Esophagus squamous epithelium (tissue), 5 donors: ENCODE results near the gene FBXW4. TPM values are rescaled to one million over a fixed set of nuclear protein-coding genes. Genes with fewer than 3 reads are reported as not detected.

Source experiments
- DNase-seq: peaks from one replicate; lab custom pipeline; 2025; lab: John Stamatoyannopoulos, UW
- H3K27ac ChIP-seq, 4 donors: fragments of 200-600 bp; sonication (generic); one replicate each; pipeline ENCODE4 v1.5.1; 2016 to 2019; ENCODE audit warnings: mild to moderate bottlenecking in 1 of 4
- H3K27me3 ChIP-seq, 4 donors: fragments of 200-600 bp; sonication (generic); 1 replicate in 3 of 4; 2 replicates in 1 of 4; pipeline versions ENCODE4 v1.5.1 to v1.6.0; 2017 to 2021; ENCODE audit warnings: antibody characterized with exemption in 1 of 4
- H3K36me3 ChIP-seq, 3 donors: fragments of 200-600 bp; sonication (generic); one replicate each; pipeline ENCODE4 v1.5.1; 2016 to 2019
- H3K4me1 ChIP-seq, 3 donors: fragments of 200-600 bp; sonication (generic); one replicate each; pipeline ENCODE4 v1.5.1; 2017 to 2019
- H3K4me3 ChIP-seq, 4 donors: fragments of 200-600 bp; sonication (generic); 1 replicate in 3 of 4; 2 replicates in 1 of 4; pipeline ENCODE4 v1.5.1; 2016 to 2019; ENCODE audit warnings: mild to moderate bottlenecking in 2 of 4, moderate library complexity in 1 of 4
- H3K9me3 ChIP-seq, 3 donors: fragments of 200-600 bp; sonication (generic); one replicate each; pipeline ENCODE4 v1.5.1; 2016 to 2019
- POLR2A ChIP-seq, 4 donors: fragments of 450-650 bp; IDR thresholded peaks; one replicate each; pipeline ENCODE4 v1.6.1; 2017; ENCODE audit warnings: antibody characterized with exemption in 4 of 4, mild to moderate bottlenecking in 4 of 4, moderate library complexity in 3 of 4
- WGBS, 2 donors: methylation state at CpG; one replicate each; pipeline ENCODE4 v1.1.5; 2018; 5-methylcytosine and 5-hydroxymethylcytosine counted together
- intact Hi-C: fragments of 100-400 bp; cut with DNase I; formaldehyde crosslinking; loops from one replicate; pipeline ENCODE4 v1.15.0; 2022
- total RNA-seq, 4 donors: library from RNA; depleted of rRNA; stranded (reverse); fragments of >200 nt; gene quantifications; one replicate each; pipeline ENCODE4 v1.1.0, GENCODE V29; 2016
- TF ChIP-seq, protein P1 (sequence below), 6 experiments: fragments of 450-650 bp in 4 of 6; fragments of 200-600 bp in 2 of 6; sonication (generic) in 2 of 6; IDR thresholded peaks; one replicate each; pipeline ENCODE4 v1.5.1; 2016 to 2019; ENCODE audit warnings: antibody characterized with exemption in 6 of 6, mild to moderate bottlenecking in 4 of 6, moderate library complexity in 4 of 6
- donor health status: DM: yes; HTN: yes; CAD: no.

FBXW4 gene
- total RNA-seq, 4 donors from 2014 or later = 26.4 to 85.3 (median 44.0) TPM

DNA sequence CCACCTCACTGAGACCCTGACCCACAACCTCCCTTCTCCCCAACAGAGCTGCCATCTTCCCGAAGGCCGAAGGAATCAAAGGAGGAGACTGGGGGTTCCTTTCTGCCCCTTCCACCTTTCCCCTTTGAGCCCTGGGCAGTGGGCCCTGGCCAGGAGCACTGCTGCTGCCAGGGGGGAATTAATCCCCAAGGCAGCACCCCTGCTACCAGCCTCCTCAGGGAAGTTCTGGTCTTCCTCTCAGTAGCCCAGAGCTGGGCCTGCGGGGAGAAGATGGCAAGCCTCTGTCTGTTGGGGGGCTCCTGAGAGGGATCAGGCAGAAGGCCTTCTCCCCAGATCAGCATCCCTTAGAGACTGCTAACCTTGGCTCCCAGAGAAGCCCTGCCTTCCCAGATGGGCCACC, 81.3 kb downstream of the FBXW4 start:
- Histone ChIP-seq H3K9me3 (no peaks in the 10 kb centered on the region), H3K4me3 (no peak overlapping the region), H3K4me1 (no peaks in the 10 kb centered on the region), H3K27me3 (no peaks in the 10 kb centered on the region), H3K36me3 (peaks cover 16 to 99% (median 28%) of the 10 kb centered on the region in 3 donors), H3K27ac (no peak overlapping the region)
- intact Hi-C loops = loop anchor here (5.0 kb wide), 1 partner anchor 159 kb away; no protein-coding TSS in a partner anchor
- TF ChIP-seq, protein P1, sequence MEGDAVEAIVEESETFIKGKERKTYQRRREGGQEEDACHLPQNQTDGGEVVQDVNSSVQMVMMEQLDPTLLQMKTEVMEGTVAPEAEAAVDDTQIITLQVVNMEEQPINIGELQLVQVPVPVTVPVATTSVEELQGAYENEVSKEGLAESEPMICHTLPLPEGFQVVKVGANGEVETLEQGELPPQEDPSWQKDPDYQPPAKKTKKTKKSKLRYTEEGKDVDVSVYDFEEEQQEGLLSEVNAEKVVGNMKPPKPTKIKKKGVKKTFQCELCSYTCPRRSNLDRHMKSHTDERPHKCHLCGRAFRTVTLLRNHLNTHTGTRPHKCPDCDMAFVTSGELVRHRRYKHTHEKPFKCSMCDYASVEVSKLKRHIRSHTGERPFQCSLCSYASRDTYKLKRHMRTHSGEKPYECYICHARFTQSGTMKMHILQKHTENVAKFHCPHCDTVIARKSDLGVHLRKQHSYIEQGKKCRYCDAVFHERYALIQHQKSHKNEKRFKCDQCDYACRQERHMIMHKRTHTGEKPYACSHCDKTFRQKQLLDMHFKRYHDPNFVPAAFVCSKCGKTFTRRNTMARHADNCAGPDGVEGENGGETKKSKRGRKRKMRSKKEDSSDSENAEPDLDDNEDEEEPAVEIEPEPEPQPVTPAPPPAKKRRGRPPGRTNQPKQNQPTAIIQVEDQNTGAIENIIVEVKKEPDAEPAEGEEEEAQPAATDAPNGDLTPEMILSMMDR (IDR thresholded peaks at IDR 0.05) = no peak
- TF ChIP-seq POLR2A (IDR thresholded peaks at IDR 0.05) = no peak
- WGBS, 2 donors = no CpG with 5 or more reads among the region's 3 CpGs
- no peak for DNase-seq

DNA sequence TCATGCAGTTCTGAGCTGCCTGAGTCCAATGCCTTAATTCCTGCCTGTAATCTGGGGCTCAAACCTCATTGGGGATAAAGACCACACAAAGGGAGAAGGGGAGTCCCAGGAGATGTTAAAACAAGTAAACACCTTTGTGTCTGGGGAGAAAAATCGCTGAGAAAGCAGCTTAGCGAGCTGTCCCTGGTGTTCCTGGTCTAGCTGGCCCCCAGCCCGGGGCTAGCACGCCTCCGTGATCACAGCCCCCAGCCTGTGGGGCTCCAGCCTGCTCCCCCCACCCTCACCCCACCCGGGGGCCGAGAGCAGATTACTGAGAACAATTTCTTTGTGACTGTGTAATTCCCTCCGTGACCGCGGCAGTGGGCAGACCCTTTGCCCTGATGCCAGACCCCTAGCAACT, 82.1 kb downstream of the FBXW4 start:
- 78 to 80% methylated on average over 1 to 5 of the region's 10 CpGs for WGBS, 2 donors
- H3K4me1 ChIP-seq = no peaks in the 10 kb centered on the region
- no peaks in the 10 kb centered on the region for H3K27me3 ChIP-seq
- no peak overlapping the region for H3K27ac ChIP-seq
- H3K36me3 ChIP-seq = peaks cover 16 to 99% (median 28%) of the 10 kb centered on the region in 3 donors
- TF ChIP-seq, protein P1 (IDR thresholded peaks at IDR 0.05) = no peak
- TF ChIP-seq POLR2A (IDR thresholded peaks at IDR 0.05) = no peak
- H3K9me3 ChIP-seq = no peaks in the 10 kb centered on the region
- intact Hi-C loops = loop anchor here (5.0 kb wide), 1 partner anchor 159 kb away; no protein-coding TSS in a partner anchor
- DNase-seq = no peak
- no peak overlapping the region for H3K4me3 ChIP-seq

DNA sequence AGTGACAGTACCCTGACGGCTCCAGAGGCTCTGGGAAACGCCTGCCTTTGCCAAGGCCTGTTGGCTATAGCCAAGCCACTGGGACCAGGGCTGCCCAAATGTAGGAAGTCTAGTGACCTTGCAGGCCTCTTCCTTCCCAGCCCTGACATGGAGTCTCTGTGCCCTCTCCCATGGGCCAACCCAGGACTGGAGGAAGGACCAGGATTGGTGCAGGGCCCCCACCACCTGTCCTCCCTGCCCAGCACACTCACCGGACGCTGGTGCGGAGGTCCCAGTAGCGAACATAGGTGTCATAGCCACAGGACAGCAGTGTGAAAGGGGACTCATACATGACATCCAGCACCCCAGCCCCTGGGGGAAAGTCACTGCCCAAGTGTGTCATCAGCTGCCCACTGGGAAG, 82.9 kb downstream of the FBXW4 start:
- Histone ChIP-seq H3K36me3 (peaks cover 21 to 99% (median 28%) of the 10 kb centered on the region in 3 donors), H3K4me3 (no peak overlapping the region), H3K9me3 (no peaks in the 10 kb centered on the region), H3K27ac (no peak overlapping the region), H3K4me1 (no peaks in the 10 kb centered on the region), H3K27me3 (no peaks in the 10 kb centered on the region)
- WGBS, 2 donors = 80 to 93% methylated on average over 1 to 2 of the region's 6 CpGs
- TF ChIP-seq POLR2A (IDR thresholded peaks at IDR 0.05) = no peak
- TF ChIP-seq, protein P1 (IDR thresholded peaks at IDR 0.05) = no peak
- no peak for DNase-seq
- intact Hi-C loops = loop anchor here (5.0 kb wide), 1 partner anchor 160 kb away; no protein-coding TSS in a partner anchor

GRCh38 chr10:101611096-101611905, 83.7 kb downstream of the FBXW4 start:
- no peak overlapping the region for H3K4me3 ChIP-seq
- H3K4me1 ChIP-seq = no peaks in the 10 kb centered on the region
- no peak overlapping the region for H3K27ac ChIP-seq
- peaks cover 24 to 99% (median 28%) of the 10 kb centered on the region in 3 donors for H3K36me3 ChIP-seq
- WGBS, 2 donors = 59 to 66% methylated on average over 9 to 13 of the region's 16 CpGs
- DNase-seq = no peak
- H3K27me3 ChIP-seq = no peaks in the 10 kb centered on the region
- intact Hi-C loops = loop anchor here (5.0 kb wide), 1 partner anchor 161 kb away; no protein-coding TSS in a partner anchor
- H3K9me3 ChIP-seq = no peaks in the 10 kb centered on the region
- TF ChIP-seq, protein P1 (IDR thresholded peaks at IDR 0.05) = no peak
- no peak for TF ChIP-seq POLR2A (IDR thresholded peaks at IDR 0.05)

DNA sequence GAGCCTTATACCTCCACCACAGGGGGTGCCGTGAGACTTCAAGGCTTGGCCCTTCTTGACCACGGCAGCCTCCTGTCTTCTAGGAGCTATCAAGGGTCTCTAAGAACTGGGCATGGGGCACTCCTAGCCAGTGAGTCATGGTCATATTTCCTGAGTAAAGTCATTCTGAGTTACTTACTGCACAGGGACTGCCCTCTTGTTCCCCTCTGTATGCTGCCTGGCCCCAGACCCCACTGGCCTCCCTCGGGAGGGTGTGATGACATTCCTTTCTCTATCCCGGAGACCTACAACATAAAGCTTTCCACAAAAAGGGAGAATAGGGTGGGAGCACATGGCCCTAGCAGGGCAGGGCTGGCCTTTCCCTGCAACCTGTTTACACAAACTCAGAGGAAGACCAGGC, 85.5 kb downstream of the FBXW4 start:
- intact Hi-C loops = no loop called here
- Histone ChIP-seq H3K9me3 (no peaks in the 10 kb centered on the region), H3K27ac (no peak overlapping the region), H3K27me3 (no peaks in the 10 kb centered on the region), H3K4me3 (no peak overlapping the region), H3K4me1 (no peaks in the 10 kb centered on the region), H3K36me3 (peaks cover 23 to 99% (median 26%) of the 10 kb centered on the region in 3 donors)
- TF ChIP-seq, protein P1 (IDR thresholded peaks at IDR 0.05) = no peak
- no peak for TF ChIP-seq POLR2A (IDR thresholded peaks at IDR 0.05)
- DNase-seq = no peak
- WGBS, 2 donors = 100% methylated on average over 2 of the region's 4 CpGs; no CpG with 5 or more reads in 1 of the 2 donors
